IMR-90 (cell line): ENCODE data around the gene DMXL1. TPM values are rescaled to one million over a fixed set of nuclear protein-coding genes. Genes with fewer than 3 reads are reported as not detected.

ENCODE experiments used
- ATAC-seq: fragments of 200-7000 bp; cut with Tn5 transposase; 2 replicates; pipeline ENCODE4 v1.9.1; 2020; ENCODE audit warnings: low read depth, mild to moderate bottlenecking, moderate library complexity
- BruUV-seq: library from RNA; stranded (reverse); fragments of 400-500 nt; replicated peaks from 2 replicates; lab custom pipeline; 2021; lab: Mats Ljungman, UMichigan
- CTCF ChIA-PET: fragments of 300-600 bp; formaldehyde crosslinking; extraction: SDS; loops from one replicate; lab custom pipeline; 2021; ENCODE audit warnings: antibody characterized with exemption; lab: Yijun Ruan, JAX
- POLR2A ChIA-PET: fragments of 300-600 bp; sonication (Branson Sonifier 250); formaldehyde crosslinking; loops from one replicate; lab custom pipeline; 2022; ENCODE audit warnings: antibody characterized with exemption; ENCODE audit not compliant: unreplicated experiment; lab: Charles Lee
- DNase-seq: peaks from one replicate; pipeline ENCODE4 v3.0.0; 2013
- H2AFZ ChIP-seq: replicated peaks from 2 replicates; pipeline ENCODE3; 2013; ENCODE audit warnings: low read length, mild to moderate bottlenecking; ENCODE audit not compliant: poor library complexity
- H2AK5ac ChIP-seq: 2 replicates; pipeline ENCODE4 v1.6.1; 2013; ENCODE audit warnings: low read depth, low read length, inconsistent platforms
- H2AK9ac ChIP-seq: replicated peaks from 2 replicates; pipeline ENCODE3; 2013; ENCODE audit warnings: mild to moderate bottlenecking, low read depth, low read length, moderate library complexity; ENCODE audit not compliant: poor library complexity
- H2BK120ac ChIP-seq: 2 replicates; pipeline ENCODE4 v1.6.1; 2013; ENCODE audit warnings: low read depth, low read length, inconsistent platforms
- H2BK15ac ChIP-seq: 3 replicates; pipeline ENCODE4 v1.6.1; 2013; ENCODE audit warnings: low read depth, low read length, inconsistent platforms
- H2BK20ac ChIP-seq: 2 replicates; pipeline ENCODE4 v1.6.1; 2013; ENCODE audit warnings: low read depth, mild to moderate bottlenecking, inconsistent platforms, low read length, moderate library complexity
- H2BK5ac ChIP-seq: 2 replicates; pipeline ENCODE4 v1.6.1; 2013; ENCODE audit warnings: mild to moderate bottlenecking, low read depth, low read length, inconsistent platforms; ENCODE audit not compliant: poor library complexity, severe bottlenecking
- H3K14ac ChIP-seq: replicated peaks from 2 replicates; pipeline ENCODE4 v1.6.1; 2013; ENCODE audit warnings: low read depth, low read length, inconsistent platforms
- H3K18ac ChIP-seq: 2 replicates; pipeline ENCODE4 v1.6.1; 2013; ENCODE audit warnings: low read depth, low read length, control low read depth
- H3K23ac ChIP-seq: 2 replicates; pipeline ENCODE4 v1.6.1; 2013; ENCODE audit warnings: low read depth, low read length, inconsistent platforms
- H3K27ac ChIP-seq: 2 replicates; pipeline ENCODE4 v1.5.1; 2013; ENCODE audit warnings: mild to moderate bottlenecking, control low read depth, low read length; ENCODE audit not compliant: insufficient read depth
- H3K27me3 ChIP-seq: 2 replicates; pipeline ENCODE4 v1.6.1; 2013; ENCODE audit warnings: low read length; ENCODE audit not compliant: control insufficient read depth, insufficient read depth
- H3K36me3 ChIP-seq: 2 replicates; pipeline ENCODE4 v1.6.1; 2013; ENCODE audit warnings: low read length, mixed read lengths; ENCODE audit not compliant: control insufficient read depth, insufficient read depth
- H3K4ac ChIP-seq: 2 replicates; pipeline ENCODE4 v1.6.1; 2013; ENCODE audit warnings: low read depth, low read length, inconsistent platforms
- H3K4me1 ChIP-seq: 2 replicates; pipeline ENCODE4 v1.6.1; 2013; ENCODE audit warnings: low read length, mixed read lengths; ENCODE audit not compliant: control insufficient read depth, insufficient read depth
- H3K4me2 ChIP-seq: 2 replicates; pipeline ENCODE4 v1.6.1; 2013; ENCODE audit warnings: low read depth, mild to moderate bottlenecking, control low read depth, low read length, moderate library complexity
- H3K4me3 ChIP-seq: 2 replicates; pipeline ENCODE4 v1.5.1; 2013; ENCODE audit warnings: low read depth, mild to moderate bottlenecking, control low read depth, low read length, moderate library complexity; ENCODE audit not compliant: insufficient read depth
- H3K56ac ChIP-seq: 2 replicates; pipeline ENCODE4 v1.6.1; 2013; ENCODE audit warnings: low read length, inconsistent platforms; ENCODE audit not compliant: insufficient read depth; ENCODE audit errors: extremely low read depth
- H3K79me1 ChIP-seq, 2 experiments: 2 replicates each; pipeline ENCODE4 v1.6.1; 2013; ENCODE audit warnings: low read length in 2 of 2, inconsistent platforms in 1 of 2, low read depth in 1 of 2
- H3K9ac ChIP-seq: 2 replicates; pipeline ENCODE4 v1.6.1; 2013; ENCODE audit warnings: low read depth, low read length, control low read depth
- H3K9me1 ChIP-seq: 2 replicates; pipeline ENCODE4 v1.6.1; 2013; ENCODE audit warnings: low read length, inconsistent platforms; ENCODE audit not compliant: insufficient read depth
- H3K9me3 ChIP-seq: 2 replicates; pipeline ENCODE4 v1.6.1; 2013; ENCODE audit warnings: low read length; ENCODE audit not compliant: control insufficient read depth, insufficient read depth
- H4K20me1 ChIP-seq: 2 replicates; pipeline ENCODE4 v1.6.1; 2013; ENCODE audit warnings: low read length, inconsistent platforms; ENCODE audit not compliant: insufficient read depth
- H4K5ac ChIP-seq: 2 replicates; pipeline ENCODE4 v1.6.1; 2013; ENCODE audit warnings: mild to moderate bottlenecking, low read depth, low read length, control low read depth
- H4K8ac ChIP-seq, 2 experiments: 2 replicates each; pipeline ENCODE4 v1.6.1; 2013; ENCODE audit warnings: low read depth in 2 of 2, low read length in 2 of 2, control low read depth in 1 of 2, inconsistent platforms in 1 of 2
- H4K91ac ChIP-seq: 2 replicates; pipeline ENCODE4 v1.6.1; 2013; ENCODE audit warnings: low read depth, low read length, inconsistent platforms; ENCODE audit not compliant: insufficient read depth
- BHLHE40 ChIP-seq: fragments of 150-350 bp; IDR thresholded peaks from 2 replicates; pipeline ENCODE4 v1.6.1; 2016; ENCODE audit warnings: mild to moderate bottlenecking, low read depth, low read length
- CEBPB ChIP-seq: IDR thresholded peaks from 2 replicates; pipeline ENCODE4 v1.6.1; 2012; ENCODE audit warnings: low read depth, low read length, improper control_type of control experiment
- CHD1 ChIP-seq: IDR thresholded peaks from 2 replicates; pipeline ENCODE4 v1.6.1; 2012; ENCODE audit warnings: low read depth, low read length, improper control_type of control experiment
- FOS ChIP-seq: fragments of 150-350 bp; IDR thresholded peaks from 2 replicates; pipeline ENCODE4 v1.6.1; 2016; ENCODE audit warnings: low read depth, low read length
- MAZ ChIP-seq: IDR thresholded peaks from 2 replicates; pipeline ENCODE4 v1.6.1; 2012; ENCODE audit warnings: low read depth, mild to moderate bottlenecking, low read length, improper control_type of control experiment, moderate library complexity, borderline replicate concordance
- POLR2A ChIP-seq: IDR thresholded peaks from 2 replicates; pipeline ENCODE4 v1.6.1; 2012; ENCODE audit warnings: mild to moderate bottlenecking, low read depth, low read length
- RAD21 ChIP-seq: IDR thresholded peaks from 2 replicates; pipeline ENCODE4 v1.6.1; 2012; ENCODE audit warnings: low read length, improper control_type of control experiment
- RCOR1 ChIP-seq: IDR thresholded peaks from 2 replicates; pipeline ENCODE4 v1.6.1; 2012; ENCODE audit warnings: mild to moderate bottlenecking, low read length, improper control_type of control experiment; ENCODE audit not compliant: insufficient replicate concordance
- SMC3 ChIP-seq: fragments of 150-350 bp; IDR thresholded peaks from 2 replicates; pipeline ENCODE4 v1.6.1; 2016; ENCODE audit warnings: low read depth, mild to moderate bottlenecking, antibody characterized with exemption, low read length, moderate library complexity
- dilution Hi-C: fragments of 300-500 bp; cut with HindIII; formaldehyde crosslinking; loops from one replicate; pipeline ENCODE4 v1.14.3; 2018; ENCODE audit warnings: low sequenced_read_pairs; ENCODE audit not compliant: unreplicated experiment
- in situ Hi-C: fragments of 300-500 bp; cut with MboI; formaldehyde crosslinking; loops from 3 replicates; pipeline ENCODE4 v1.14.3; 2019; ENCODE audit warnings: low sequenced_read_pairs, inconsistent platforms, mixed read lengths
- intact Hi-C: fragments of 100-400 bp; cut with micrococcal nuclease; formaldehyde crosslinking; loops from 2 replicates; pipeline ENCODE4 v1.10.0; 2022
- polyA plus RNA-seq, 3 experiments: library from polyadenylated mRNA; depleted of rRNA; stranded (reverse); fragments of >200 nt; gene quantifications; 2 replicates each; pipeline ENCODE4 v1.2.3, GENCODE V29; 2012; ENCODE audit warnings: low replicate concordance in 1 of 3
- total RNA-seq: library from RNA; depleted of rRNA; stranded (reverse); fragments of >200 nt; gene quantifications from 2 replicates; pipeline ENCODE4 v1.2.3, GENCODE V29; 2012
- TF ChIP-seq, protein P1 (sequence below): fragments of 150-350 bp; IDR thresholded peaks from 2 replicates; pipeline ENCODE4 v1.6.1; 2017; ENCODE audit warnings: mild to moderate bottlenecking, antibody characterized with exemption, low read length, low read depth
- TF ChIP-seq, protein P2 (sequence below): conservative IDR thresholded peaks from 2 replicates; pipeline ENCODE4 v1.5.1; 2012; ENCODE audit warnings: mild to moderate bottlenecking, low read depth, low read length, improper control_type of control experiment

The DMXL1 gene
- total and polyA plus RNA-seq, 2 of the 4 experiments (the other 2 are of a cell fraction) = 8.1 to 21.5 TPM

GRCh38 chr5:119059740-119060255 is 11.1 kb upstream of the DMXL1 start:
- no peak overlapping the region for H3K23ac ChIP-seq
- no peaks in the 10 kb centered on the region for H3K79me1 ChIP-seq
- H3K27ac ChIP-seq = no peak overlapping the region
- H3K4me3 ChIP-seq = no peak overlapping the region
- H3K4me1 ChIP-seq = no peaks in the 10 kb centered on the region
- H2AFZ ChIP-seq = no peak overlapping the region
- no TSS peak for BruUV-seq
- CTCF ChIA-PET = no interaction called here
- no peak overlapping the region for H2BK120ac ChIP-seq
- H3K14ac ChIP-seq = no peak overlapping the region
- no peak overlapping the region for H2BK20ac ChIP-seq
- ATAC-seq = no peak
- H4K5ac ChIP-seq = no peak overlapping the region
- H4K91ac ChIP-seq = no peak overlapping the region
- no peaks in the 10 kb centered on the region for H3K9me3 ChIP-seq
- H3K18ac ChIP-seq = no peak overlapping the region
- no peak overlapping the region for H2AK5ac ChIP-seq
- H3K9ac ChIP-seq = no peak overlapping the region
- H3K4me2 ChIP-seq = no peak overlapping the region
- in situ Hi-C loops (no loop called here), intact Hi-C loops (no loop called here), dilution Hi-C loops (no loop called here)
- H3K4ac ChIP-seq = no peak overlapping the region
- TF ChIP-seq, protein P1, sequence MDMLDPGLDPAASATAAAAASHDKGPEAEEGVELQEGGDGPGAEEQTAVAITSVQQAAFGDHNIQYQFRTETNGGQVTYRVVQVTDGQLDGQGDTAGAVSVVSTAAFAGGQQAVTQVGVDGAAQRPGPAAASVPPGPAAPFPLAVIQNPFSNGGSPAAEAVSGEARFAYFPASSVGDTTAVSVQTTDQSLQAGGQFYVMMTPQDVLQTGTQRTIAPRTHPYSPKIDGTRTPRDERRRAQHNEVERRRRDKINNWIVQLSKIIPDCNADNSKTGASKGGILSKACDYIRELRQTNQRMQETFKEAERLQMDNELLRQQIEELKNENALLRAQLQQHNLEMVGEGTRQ = no peak
- TF ChIP-seq BHLHE40 (no peak), POLR2A (no peak), CHD1 (no peak), CEBPB (no peak), FOS (no peak), MAZ (no peak), RCOR1 (no peak), RAD21 (no peak), SMC3 (no peak)
- TF ChIP-seq, protein P2, sequence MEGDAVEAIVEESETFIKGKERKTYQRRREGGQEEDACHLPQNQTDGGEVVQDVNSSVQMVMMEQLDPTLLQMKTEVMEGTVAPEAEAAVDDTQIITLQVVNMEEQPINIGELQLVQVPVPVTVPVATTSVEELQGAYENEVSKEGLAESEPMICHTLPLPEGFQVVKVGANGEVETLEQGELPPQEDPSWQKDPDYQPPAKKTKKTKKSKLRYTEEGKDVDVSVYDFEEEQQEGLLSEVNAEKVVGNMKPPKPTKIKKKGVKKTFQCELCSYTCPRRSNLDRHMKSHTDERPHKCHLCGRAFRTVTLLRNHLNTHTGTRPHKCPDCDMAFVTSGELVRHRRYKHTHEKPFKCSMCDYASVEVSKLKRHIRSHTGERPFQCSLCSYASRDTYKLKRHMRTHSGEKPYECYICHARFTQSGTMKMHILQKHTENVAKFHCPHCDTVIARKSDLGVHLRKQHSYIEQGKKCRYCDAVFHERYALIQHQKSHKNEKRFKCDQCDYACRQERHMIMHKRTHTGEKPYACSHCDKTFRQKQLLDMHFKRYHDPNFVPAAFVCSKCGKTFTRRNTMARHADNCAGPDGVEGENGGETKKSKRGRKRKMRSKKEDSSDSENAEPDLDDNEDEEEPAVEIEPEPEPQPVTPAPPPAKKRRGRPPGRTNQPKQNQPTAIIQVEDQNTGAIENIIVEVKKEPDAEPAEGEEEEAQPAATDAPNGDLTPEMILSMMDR = no peak
- no peaks in the 10 kb centered on the region for H3K9me1 ChIP-seq
- H2BK5ac ChIP-seq = no peak overlapping the region
- no peak overlapping the region for H4K8ac ChIP-seq
- H4K20me1 ChIP-seq = no peaks in the 10 kb centered on the region
- POLR2A ChIA-PET = no interaction called here
- H2BK15ac ChIP-seq = no peak overlapping the region
- no peak overlapping the region for H3K56ac ChIP-seq
- no peaks in the 10 kb centered on the region for H3K36me3 ChIP-seq
- H3K27me3 ChIP-seq = no peaks in the 10 kb centered on the region
- DNase-seq = no peak
- H2AK9ac ChIP-seq = no peak overlapping the region
